CD4-positive, alpha-beta T cell treated with Interferon gamma for 1 hour (primary cell): ENCODE measurements around the gene MYL12A.
A peak's percentile ranks its signal among the peaks of the same experiment; 100 is the strongest.

Experiments
- DNase-seq: peaks from one replicate; pipeline ENCODE4 v3.0.0-alpha.2; 2020

MYL12A gene

DNA sequence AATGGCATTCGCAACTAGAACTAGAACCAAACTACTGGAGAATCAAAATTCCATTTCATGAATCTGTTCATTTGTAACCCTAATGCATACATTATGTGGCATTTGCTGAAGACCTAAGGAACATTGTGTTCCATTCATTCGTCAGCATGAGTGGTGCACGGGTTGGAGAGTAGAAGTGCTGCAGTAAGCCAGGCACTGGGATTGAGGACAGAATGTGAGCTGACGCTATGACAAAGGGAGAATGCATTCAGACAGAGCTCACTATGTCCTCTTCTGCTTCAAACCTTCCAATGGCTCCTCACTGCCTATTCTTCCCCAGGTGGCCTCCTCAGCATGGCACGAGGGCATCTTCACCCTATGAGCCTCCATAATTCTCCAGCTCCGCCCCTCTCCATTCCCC, 21.6 kb upstream of the MYL12A start:
- no peak for DNase-seq

DNA sequence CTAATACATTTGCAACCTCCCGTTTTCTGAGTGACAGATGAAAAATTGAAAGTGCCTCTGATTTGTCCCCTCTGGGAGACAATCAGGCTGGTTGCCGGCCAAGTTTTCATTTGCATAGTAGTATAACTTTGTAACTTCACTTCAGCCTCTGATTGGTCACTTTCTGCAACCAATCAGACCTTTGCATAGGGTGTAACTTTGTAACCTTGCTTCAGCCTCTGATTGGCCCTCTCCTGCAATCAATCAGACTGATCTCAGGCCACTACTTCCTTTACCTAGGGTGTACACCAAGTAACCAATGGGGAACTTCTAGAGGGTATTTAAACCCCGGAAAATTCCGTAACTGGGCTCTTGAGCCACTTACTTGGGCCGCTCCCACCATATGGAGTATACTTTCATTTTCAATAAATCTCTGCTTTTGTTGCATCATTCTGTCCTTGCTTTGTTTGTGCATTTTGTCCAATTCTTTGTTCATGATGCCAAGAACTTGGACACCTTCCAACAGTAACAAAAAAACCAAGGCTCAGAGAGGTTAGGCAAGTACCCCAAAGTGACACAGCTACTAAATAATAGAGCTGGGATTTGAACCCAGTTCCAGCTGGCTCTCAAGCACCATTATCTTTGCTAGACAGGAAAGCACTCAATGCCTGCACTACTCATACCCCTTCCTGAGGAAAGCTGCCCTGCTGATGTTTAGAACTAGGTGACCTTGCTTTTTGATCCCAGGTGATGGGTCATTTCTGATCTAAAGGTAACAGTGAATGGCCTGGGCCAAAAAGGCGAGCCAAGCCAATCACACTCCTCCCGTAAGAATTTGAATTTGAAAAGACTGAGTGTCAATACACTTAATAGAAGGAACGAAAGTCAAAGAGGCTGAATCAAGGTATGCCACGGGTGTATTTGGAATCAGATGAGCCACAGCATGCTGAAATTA, 16.9 kb upstream of the MYL12A start:
- no peak for DNase-seq

DNA sequence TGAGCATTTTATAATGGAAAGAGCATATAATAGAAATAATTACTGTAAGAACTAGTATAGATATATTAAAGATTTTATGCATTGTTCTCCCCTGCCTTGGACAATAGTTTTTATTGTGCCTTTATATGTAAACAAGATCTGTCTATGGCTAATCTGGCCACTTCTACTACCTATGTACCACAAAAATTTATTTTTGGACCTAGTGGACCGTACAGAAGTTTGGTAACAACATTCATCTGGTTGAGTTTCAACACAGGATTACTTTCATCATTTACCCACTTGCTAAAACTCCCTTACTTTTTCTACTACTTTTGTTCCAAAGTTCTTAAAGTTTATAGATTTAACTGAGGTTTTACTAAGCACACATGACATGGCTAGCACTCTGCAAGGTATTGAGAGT, 14.6 kb upstream of the MYL12A start:
- no peak for DNase-seq

DNA sequence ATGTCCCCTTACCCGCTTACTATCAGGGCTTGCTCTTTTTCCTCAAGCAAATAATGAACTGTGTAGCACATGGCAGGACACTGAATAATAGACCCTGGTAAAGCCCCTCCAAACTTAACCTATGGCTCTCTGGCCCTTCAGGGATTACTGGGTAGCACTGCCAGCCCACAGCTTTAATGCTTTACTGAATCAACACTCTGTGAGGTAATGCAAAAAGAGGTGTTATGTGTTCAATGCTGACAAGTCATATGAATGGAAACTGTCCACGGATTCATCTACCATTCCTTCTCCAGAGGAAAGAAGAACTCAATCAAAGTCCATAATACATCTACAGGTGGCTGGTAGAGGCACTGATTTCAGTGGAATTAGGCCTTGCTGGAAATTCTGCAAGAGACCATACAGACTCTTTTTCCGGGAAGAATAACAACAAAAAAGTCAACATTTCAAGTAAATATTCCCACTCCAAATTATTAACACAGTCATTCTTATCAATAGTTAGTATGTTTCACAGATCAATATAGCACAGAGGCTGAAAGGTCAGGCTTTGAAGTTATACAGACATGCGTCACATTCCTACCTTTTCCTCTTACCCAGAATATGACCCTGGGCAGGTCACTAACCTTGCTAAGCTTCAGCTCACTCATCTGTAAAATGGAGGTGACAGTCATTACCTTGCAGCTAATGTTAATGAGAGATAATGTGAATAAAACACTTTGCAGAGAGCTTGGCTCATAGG, 14.0 kb upstream of the MYL12A start:
- no peak for DNase-seq

DNA sequence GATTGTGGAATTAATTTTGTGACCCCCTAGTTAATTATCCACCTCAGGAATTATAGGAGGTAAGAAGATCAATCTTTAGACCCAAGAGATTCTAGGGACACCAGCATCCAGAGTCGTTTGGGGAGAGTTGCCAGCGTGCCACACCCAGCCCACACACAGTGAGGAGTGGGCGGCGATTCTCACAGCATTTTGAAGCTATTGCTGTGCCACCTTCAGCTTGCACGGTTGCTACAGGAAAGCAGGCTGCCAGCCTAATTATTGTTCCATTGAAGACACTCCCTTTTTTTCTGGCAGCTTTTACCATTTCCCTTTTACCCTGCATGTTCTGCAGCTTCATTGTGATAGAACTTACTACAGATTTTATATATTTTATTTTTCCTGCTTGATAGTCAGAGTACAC, 13.1 kb upstream of the MYL12A start:
- no peak for DNase-seq

DNA sequence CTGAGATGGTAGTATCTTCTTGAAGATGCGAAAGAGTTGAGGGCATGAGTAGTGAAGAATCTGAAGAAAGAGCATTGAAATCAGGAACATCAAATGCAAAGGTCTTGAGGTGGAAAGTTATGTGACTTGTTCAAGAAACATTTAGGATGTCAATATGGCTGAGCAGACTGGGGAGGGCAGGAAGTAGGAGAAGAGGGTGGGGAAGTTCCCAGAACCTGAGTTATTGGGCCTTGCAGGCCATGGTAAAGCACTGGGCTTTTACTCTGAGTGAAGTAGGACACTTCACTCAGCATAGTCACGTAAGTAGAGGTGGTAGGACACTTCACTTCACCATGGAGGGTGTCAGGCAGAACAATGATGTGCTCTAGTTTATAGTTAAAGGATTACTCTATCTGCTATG, 11.8 kb upstream of the MYL12A start:
- no peak for DNase-seq

DNA sequence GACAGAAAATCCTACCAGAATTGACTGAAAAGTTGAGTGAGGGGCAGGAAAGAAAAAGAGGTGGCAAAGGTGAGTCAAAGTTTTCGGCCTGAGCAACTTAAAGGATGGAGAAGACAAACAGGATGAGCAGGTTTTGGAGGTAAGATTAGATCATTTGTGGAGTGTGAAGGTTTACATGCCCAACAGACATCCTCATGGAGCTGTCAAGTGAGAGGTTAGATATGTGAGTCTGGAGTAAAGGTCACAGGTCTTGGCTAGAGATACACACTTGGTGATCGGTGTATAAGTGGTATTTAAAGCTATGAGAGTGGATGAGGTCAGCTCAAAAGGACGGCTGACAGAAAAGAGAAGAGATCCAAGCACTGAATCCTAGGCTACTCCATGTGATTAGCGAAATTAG, 11.1 kb upstream of the MYL12A start:
- DNase-seq: no peak

DNA sequence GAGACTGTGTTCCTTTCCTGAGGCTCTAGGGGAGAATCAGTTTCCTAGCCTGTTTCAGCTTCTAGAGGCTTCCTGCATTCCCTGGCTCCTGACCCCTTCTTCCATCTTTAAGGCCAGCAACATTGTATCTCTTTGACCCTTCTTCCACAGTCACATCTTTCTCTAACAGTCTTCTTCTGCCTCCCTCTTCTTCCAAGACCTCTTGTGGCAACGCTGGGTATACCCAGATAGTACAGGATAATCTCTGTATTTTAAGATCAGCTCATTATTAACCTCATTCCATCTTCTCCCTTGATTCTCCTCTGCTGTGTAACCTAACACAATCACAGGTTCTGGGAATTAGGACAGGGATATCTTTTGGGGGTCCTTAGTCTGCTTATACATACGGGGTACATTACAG, 8.9 kb upstream of the MYL12A start:
- no peak for DNase-seq

DNA sequence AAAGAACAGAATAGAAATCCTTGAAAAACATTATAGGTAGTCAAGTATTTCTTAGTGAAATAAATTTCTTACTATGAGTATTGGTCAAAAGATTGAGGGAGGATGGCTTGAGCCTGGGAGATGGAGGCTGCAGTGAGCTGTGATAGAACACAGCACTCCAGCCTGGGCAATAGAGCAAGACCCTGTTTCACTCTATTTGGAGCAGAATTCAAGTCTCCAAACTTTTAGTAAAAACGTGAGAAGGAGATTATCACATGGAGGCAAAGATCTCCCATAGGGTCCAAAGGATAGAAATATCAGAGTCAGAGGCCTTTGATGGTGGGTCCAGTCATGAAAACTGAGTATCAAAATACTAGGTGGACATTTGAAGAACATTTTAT, 2.4 kb upstream of the MYL12A start:
- DNase-seq: no peak

DNA sequence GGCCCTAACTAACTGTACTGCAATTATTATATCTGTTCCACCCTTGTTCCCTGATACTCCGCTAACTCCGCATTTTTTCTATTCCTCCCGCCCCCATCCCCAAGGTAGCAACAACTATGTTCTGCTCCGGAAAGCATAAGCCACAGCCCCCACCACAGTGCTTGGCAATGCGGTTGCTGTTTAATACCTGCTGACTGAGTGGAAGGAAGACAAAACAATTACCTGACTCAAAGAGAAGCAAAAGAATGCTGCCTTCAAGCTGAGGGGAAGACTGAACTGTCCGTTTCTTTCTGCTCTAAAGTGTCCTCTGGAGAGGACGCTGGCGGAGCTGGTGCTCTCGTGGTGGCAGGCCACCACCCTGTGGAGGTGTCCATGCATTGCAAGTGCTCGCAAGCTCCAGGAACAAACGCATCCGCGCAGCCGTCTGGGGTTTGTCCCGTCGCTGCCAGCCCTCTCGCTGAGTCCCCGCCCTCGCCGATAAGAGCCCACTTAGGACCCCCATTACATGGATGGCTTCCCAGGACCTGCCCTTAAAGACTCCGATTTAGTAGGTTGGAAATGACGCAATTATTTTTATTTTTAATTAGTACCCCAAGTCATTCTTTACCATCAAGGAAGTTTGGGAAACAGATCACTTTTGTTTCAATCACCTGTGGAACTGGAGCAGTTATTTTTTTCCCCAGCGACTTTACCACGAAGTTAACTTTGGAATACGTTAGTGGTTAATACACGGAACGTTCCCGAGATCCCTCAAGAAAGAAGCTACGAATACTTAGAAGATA, 1.6 kb upstream of the MYL12A start:
- peak; percentile 82 for DNase-seq

DNA sequence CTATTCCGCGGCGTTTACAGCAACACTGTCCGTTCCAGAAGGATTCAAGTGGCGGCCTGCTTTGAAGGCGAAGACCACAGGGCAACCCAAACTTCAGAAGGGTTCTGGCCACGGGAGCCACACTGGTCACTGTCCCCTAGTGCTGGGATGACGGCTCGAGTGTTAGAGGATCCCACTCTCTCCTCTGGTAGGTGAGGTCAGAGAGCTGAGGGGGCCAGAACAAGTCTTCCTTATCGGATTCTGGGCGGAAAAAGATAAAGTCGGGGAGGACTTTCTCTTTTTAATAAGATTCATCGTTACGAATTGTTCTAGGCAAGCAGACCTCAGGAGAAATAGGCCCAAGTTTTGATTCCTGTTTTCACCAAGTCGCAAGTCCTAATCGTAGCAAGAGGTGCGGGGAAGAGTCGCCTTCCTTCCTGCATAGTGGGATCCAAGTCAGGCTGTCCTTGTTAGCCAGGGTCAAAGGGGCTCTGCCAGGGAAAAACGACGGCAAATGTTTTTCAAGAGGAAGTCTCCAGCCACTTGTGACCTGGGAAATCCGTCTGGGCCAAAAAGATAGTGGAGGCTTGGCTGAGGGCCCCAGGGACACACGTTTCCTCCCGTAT, 864 bp upstream of the MYL12A start:
- no peak for DNase-seq

DNA sequence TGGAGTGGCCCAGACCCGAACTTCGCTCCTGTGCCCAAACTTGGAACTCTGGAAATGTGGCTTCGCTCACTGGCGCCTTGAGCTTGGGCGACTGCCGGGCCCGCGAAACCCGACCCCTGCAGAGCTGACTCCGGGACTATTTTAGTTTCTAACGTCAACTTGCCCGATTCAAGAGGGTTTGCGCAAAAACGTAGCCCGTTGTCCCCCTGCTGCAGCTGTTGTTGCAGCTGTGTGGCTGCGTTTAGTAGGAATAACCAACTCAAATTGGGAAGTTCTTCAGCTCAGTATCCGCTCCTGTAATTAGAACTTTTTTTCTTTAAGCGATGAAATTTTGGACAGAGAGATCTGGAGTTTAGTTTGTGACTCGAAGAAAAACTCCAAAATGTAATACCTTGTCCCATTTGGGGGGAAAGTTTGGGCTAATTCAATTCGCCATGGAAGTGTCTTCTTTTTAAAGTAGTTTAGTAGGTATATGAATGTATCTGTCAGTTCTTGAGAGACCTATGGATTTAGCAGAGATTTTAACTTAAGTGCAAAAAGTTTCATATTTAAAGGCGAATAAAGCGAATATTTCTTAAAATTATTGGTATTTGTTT, 559 bp downstream of the MYL12A start:
- DNase-seq: no peak

DNA sequence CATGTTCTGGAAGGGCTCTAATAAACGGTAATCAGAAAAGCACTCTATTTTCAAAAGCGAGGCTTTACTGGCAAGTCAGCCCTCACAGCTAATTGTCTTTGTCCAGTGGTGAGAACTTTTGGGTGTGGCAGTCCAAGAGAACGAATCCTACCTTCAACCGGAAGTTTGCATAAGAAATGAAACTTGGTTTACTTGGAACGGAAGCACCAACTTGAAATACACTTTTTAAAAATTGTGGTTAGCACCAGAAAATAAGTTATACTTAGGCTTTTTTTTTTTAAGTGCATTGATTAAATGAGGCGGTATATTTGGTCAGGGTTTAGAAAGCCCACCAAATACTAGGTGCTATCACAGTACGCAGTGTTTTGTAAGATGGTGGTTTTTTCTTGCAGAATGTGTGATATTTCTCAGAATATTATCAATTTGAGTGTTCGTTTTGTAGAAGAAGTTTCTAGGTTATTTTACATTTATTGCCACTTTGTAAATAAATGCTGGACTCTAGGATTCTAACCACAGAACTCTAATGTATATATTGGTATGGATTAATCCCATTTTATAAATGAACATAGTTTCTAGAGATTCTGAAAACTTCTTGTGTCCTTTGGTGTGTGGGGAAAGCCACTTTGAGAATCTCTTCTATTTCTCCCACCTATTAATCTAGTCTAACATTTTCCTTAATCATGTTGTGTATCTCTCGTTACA, 1.2 kb downstream of the MYL12A start:
- no peak for DNase-seq

DNA sequence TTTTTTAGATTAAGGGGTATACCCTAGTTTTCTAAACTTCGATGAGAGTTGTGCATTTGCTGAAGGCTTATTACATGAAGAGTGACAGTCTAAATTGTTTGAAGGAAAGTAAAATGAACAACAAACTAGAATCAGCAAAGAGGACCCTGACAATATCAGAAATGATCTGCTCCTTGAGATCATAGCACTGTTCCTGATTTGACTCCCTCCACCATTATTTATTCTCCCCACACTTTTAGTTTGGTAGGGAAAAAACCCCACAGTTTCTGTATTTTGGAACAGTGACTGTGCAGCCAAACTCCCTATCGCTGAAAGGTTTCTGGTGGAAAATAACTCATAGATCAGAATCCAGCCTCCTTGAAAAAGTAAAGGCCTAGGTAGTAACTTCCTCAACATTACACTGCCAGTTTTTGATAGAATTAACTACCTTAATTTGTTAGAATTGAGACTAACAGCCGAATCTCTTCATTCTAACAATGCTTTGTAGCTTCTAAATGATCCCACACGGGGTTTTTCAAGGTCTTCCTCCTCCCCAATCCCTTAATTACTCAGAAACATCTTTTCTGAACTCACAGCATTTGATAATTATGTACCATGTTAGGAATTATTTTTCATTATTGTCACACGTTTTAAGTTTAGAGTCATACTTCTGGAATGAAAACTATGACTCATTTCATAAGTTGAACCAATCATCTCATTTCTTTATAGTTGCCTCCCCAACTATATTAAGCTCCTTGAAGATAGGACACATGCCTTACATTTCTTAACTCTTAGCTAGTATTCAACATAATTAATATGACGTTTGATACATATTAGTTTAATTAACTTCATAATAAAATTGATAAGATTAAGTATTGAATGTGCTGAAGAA, 2.9 kb downstream of the MYL12A start:
- no peak for DNase-seq

DNA sequence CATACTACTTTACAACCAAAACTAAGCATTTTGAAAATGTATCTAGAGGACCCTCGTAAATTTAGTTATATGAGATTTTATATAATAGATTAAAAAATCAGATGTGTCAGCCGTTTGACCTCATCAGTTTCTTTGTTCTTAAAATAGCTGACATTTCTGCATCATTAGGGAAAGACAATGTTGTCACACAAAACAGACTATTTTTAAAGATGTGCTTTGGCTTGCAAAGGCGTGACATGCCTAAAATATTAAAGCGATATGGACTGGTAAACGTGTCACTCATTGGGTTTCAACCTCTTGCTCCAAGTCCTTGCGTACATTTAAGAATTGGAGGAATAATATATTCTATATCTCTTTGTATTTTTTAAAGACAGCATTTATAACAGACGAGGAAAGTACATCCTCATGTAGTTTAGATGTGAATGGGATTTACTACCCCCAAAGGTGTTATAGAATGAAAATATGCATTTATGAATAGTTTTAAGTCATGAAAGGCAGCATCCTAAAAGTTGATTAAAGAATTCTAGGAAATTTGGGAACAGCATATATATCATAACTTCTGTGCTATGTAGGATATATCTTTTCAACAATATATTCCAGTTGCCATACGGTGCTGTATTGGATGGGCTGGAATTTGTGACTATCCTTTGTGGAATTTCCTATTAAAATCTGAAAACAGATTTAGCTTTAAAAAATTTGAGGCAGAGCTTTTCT, 3.8 kb downstream of the MYL12A start:
- no peak for DNase-seq

DNA sequence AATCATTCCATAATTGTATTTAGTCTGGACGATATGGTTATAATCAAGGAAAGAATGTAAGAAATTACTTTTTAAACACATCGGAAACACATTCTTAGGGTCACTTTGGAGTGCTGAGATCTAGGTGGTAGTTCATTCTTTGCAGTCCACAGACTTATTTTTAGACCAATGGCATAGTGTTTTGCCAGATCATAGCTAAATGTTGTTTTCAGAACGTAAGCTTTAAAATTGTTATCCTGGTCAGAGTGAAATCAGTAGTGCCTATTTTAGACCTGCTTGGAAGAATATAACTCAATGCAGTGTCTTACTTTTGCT, 4.3 kb downstream of the MYL12A start:
- no peak for DNase-seq

DNA sequence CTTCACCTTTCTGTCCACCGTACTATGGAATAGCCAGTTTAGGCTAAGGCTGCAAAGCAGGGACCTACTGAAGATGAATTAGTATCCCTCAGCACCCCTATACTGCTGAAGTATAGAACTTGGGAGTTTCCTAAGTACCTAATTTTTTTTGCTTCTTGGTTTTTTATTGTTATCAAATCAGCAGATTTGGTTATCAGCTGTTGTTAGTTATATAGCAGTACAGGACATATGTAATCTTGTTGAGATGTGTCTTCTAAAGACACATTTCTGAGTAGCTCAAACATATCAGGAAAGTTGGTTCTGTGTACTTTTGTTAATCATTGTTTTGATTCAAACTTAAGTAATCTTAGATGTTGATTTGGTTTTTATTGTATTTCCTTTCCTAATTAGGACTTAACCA, 5.2 kb downstream of the MYL12A start:
- no peak for DNase-seq

DNA sequence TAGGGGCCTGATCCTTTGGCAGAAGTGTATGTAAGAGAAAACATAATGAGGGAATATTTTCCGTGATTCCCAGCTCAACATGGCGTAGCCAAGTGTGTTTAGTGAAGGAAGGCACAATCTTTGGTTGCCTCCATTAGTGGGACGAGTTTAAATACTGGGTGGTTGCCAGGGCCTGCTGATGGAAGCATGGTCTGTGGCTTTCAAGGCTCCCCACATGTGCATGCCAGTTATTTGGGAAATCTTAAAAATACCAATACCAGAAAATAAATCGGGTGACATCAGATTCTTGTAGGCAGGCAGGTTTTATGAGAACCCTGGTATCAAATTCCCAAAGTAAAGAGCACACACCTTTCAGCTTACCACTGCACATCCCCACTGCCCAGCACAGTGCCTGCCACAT, 7.1 kb downstream of the MYL12A start:
- DNase-seq: no peak

DNA sequence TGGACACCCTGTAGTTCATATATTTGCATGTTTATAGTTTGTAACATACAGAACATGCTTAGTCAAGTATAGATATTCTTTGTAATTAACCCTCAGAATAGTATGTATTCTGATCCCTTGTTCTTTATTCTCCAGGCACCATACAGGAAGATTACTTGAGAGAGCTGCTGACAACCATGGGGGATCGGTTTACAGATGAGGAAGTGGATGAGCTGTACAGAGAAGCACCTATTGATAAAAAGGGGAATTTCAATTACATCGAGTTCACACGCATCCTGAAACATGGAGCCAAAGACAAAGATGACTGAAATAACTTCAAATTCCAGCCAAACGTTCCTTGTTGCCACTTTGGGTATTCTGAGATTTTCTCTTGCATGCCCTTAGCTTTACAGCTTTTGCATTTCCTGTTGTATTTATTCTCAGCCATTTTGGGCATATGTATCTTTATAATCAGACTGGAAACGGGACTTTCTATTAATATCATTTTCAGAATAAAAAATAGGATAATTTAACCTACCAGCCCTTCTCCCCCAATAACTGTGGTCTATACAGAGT, 8.1 kb downstream of the MYL12A start:
- no peak for DNase-seq
